Cardiac fibroblast (primary cell): ENCODE results near the gene PPFIA1.
"Not testable (repeated sequence)": the region's sequence is repeated elsewhere in the genome, so short reads cannot be mapped to it uniquely, and the experiment has no call there.

ENCODE experiments used
- DNase-seq, 2 donors: peaks; one replicate each; pipeline versions ENCODE4 v3.0.0 to v3.0.0-alpha.2; 2010; ENCODE audit warnings: low read depth in 2 of 2
- H3K4me3 ChIP-seq, 2 donors: replicated peaks in 1 of 2; 1 replicate in 1 of 2; 2 replicates in 1 of 2; pipeline ENCODE4 v1.5.1; 2011; ENCODE audit warnings: low read depth in 2 of 2, low read length in 2 of 2, mild to moderate bottlenecking in 2 of 2, moderate library complexity in 1 of 2
- CTCF ChIP-seq: IDR thresholded peaks from one replicate; pipeline ENCODE4 v1.5.1; 2011; ENCODE audit warnings: low read depth, mild to moderate bottlenecking, low read length, inconsistent platforms

PPFIA1 gene

DNA sequence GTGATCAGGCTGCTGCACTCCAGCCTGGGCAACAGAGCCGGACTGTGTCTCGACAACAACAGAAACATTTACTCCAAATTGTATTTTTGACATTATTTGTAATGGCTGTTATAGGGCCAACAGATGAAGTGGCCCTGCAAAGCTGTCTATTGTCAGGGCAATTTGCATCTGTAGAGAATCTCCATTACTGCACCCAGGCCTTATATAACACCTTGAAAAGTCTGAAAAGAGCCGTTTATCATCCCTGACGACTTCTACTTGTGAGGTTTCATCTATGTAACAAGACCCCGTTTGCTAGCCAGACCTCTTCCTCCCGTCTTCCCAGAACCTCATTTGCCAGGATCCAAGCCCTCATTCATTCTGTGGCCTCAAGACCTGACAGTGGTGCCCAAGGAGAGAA, 118.7 kb downstream of the PPFIA1 start:
- DNase-seq: no peak
- TF ChIP-seq CTCF: no peak
- no peak overlapping the region for H3K4me3 ChIP-seq

DNA sequence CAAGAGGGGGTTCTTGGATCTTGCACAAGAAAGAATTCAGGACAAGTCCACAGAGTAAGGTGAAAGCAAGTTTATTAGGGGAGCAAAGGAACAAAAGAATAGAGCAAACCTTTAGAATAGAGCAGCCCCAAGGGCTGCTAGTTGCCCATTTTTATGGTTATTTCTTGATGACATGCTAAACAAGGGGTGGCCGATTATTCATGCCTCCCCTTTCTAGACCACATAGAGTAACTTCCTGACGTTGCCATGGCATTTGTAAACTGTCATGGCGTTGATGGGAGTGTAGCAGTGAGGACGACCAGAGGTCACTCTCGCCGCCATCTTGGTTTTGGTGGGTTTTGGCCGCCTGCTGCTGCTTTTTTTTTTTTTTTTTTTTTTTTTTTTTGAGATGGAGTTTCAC, 120.4 kb downstream of the PPFIA1 start:
- not testable (repeated sequence) for DNase-seq, H3K4me3 ChIP-seq

- no peak for DNase-seq
- no peak for TF ChIP-seq CTCF
- H3K4me3 ChIP-seq: no peak overlapping the region
Measured at GRCh38 chr11:70394211-70394950, 123.9 kb downstream of the PPFIA1 start.

DNA sequence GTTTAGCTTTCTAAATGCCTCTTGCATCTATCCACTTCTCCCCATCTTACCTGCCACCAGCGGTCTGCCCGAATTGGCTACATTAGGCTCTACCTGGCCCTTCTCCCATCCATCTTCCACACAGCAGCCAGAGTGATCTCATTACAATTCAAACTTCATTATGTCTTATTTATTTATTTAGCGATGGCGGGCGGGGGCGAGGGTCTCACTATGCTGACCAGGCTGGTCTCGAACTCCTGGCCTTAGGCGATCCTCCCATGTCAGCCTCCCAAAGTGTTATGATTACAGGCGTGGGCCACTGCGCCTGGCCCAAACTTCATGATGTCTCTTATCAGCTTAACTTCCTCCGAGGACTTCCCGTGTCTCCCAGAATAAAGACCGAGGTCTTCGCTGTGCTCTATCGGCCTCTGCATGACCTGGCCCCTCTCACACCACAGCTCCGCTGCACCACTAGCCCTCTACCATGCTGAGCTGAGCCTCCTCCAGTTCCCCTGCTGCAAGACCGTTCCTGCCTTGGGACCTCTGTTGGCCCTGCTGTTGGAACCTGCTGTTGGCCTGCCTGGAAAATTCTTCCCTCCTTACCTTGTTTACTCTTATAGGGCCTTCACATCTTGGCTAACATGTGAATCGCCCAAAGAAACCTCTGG, 127.0 kb downstream of the PPFIA1 start:
- no peak for TF ChIP-seq CTCF
- peak overlapping the region; percentile 76 to 86 for H3K4me3 ChIP-seq
- DNase-seq: peak in 1 of 2 donors; percentile 35

DNA sequence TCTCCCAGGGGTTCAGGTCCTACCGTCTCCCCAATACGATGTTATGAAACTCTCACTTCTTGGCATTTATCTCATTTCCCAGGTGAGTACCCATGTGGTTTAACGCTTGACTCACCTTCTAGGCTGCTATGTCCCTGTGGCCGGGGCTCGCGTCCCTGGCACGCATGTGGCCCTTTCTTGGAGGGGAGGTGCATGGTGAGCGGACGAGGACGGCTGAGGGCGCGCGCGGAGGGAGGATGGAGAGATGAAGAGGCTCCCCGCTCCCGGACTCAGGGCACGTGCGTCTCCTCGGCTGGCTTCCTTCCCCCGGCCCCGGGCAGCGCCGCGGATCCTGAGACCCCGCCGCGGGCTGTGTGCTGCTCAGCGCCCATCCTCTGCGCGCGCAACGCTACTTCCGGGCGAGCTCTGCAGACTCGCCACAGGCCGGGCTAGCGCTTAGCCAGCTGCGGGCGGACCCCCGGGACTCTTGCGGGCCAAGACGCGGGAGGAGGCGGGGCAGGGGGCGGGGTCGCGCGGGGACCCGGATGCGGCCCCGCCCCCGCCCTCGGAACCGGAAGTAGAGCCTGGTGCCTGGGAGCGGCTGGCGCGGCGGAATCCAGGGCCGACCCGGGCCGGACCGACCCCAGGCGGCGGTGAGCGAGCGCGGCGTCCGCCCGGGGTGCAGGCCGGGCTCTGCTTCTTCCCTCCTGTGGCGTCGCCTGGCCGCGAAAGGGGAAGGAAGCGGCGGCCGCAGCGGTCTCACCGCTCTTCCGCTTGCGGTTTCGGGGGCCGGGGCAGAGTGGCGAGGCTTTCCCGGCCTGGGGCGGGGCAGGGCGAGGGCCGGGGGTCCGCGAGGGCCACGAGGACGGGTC, 127.7 kb downstream of the PPFIA1 start, which contains the start of gene CTTN:
Gene CTTN, plus strand, starts transcription at position 547 of the 851 bp plus-strand sequence. CDS start 8,769 bp downstream, outside the sequence.
- peak; percentile 81 to 90 for DNase-seq
- H3K4me3 ChIP-seq: peak within 1 kb of the TSS; percentile 86 to 94
- TF ChIP-seq CTCF: no peak

DNA sequence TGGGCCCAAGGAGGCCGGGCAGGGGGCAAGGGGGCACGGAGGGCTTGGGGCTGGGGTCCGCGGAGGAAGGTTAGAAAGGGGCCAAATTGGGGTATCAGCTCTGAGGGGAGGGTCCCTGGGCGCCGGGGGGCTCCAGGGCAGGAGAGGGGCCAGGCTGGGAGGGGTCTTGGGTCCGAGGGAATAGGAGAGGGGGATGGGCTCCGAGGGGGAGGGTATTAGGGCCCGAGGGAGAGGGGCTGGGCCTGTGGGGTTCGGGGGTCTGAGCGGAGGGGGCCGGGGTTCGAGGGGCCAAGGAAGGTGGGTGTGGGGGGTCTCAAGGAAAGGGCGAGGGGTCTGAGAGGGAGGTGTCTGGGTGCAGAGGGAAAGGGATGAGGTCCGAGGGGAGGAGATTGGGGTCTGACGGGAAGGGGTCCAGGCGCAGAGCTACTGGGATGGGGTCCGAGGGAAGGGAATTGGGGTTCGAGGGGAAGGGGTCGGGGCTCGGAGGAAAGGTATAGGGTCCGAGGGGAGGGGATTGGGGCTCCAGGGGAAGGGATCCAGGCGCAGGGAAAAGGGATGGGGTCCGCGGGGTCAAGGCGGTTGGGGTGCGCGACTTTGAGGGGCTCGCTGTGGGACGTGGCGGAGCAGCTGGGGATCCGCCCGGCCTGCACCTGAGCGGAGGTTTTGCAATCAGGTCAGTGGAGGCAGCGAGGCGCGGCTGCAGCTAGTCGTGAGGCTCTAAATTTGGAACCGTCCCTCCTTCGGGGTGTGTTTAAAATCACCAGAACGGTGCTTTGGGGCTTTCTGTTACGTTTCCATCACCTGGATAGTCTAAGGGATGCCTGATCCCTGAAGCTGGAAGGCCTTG, 128.6 kb downstream of the PPFIA1 start:
- DNase-seq: no peak
- TF ChIP-seq CTCF: no peak
- peak overlapping the region; percentile 86 to 94 for H3K4me3 ChIP-seq
